Keratinocyte (primary cell): ENCODE measurements around the gene PTCH2.

Source experiments
- CTCF ChIP-seq, 3 experiments: IDR thresholded peaks in 1 of 3; conservative IDR thresholded peaks in 1 of 3; optimal IDR thresholded peaks in 1 of 3; 2 replicates in 2 of 3; 3 replicates in 1 of 3; pipeline versions ENCODE3 to v1.5.1; 2011; ENCODE audit warnings: low read length in 3 of 3, mild to moderate bottlenecking in 3 of 3, moderate library complexity in 2 of 3, control low read depth in 1 of 3, inconsistent platforms in 1 of 3; ENCODE audit not compliant: insufficient read depth in 2 of 3; ENCODE audit errors: extremely low read depth in 1 of 3
- EZH2 ChIP-seq: IDR thresholded peaks from one replicate; pipeline ENCODE4 v1.6.1; 2012; ENCODE audit warnings: inconsistent platforms, mild to moderate bottlenecking, low read length, moderate library complexity

GRCh38 chr1:44854970-44855369 lies 11.9 kb upstream of the PTCH2 start:
- no peak for TF ChIP-seq CTCF (optimal IDR thresholded peaks at IDR 0.05 in 1 of 3, IDR thresholded peaks at IDR 0.05 in 1 of 3, conservative IDR thresholded peaks at IDR 0.05 in 1 of 3; ENCODE audit: extremely low read depth in 1 of 3, insufficient read depth in 2 of 3, low read length in 3 of 3)
- TF ChIP-seq EZH2: no peak
